DMS53 treated with DMSO at 0.1 percent for 48 hours (cell line): ENCODE results near the gene CHCHD6.

Experiments used
- DNase-seq: peaks from one replicate; lab custom pipeline; 2025; ENCODE audit not compliant: unreplicated experiment; lab: John Stamatoyannopoulos, UW

CHCHD6 gene

DNA sequence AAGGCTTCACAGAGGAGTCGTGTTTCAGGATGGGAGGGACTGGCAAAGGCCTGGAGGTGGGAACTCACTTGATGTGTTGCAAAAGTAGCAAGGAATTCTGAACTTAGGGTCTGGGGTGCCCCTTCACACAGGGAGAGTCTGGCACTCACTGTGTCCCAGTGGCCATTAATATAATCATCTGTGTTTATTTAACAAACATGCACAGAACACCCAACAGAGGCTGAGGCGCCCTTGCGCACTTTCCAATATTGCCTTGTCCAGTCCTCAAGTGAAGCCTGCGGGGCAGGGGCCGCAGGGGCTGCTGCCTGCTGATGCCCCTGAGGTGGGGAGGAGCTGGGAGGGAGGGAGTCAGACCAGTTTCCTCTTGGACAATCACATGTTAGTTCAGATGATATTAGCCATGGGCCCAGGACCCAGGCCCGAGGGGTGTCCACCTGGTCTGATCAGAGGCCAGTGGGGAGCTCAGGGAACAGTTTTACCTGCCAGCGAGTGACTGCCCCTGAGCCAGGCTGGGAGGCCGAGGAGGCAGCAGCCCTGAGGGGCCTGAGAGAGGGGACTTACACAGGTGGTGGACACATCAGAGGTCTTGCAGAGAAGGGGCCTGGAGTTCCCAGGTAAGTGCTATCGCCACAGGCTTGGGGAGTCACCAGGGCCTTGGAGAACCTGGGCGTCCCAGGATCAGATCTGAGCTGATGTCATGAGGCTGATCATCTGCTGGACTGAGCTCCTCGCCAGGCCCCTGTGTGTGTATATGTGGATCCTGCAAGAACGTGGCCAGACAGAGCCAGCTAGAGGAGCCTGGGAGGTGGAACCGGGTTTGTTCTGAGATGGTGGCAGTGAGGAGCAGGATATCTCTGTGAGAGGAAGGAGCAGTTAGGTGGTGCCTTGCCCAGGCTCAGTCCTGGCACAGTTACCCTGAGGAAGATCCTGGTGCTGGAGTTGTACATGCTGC lies 35.3 kb upstream of the CHCHD6 start:
- no peak for DNase-seq

DNA sequence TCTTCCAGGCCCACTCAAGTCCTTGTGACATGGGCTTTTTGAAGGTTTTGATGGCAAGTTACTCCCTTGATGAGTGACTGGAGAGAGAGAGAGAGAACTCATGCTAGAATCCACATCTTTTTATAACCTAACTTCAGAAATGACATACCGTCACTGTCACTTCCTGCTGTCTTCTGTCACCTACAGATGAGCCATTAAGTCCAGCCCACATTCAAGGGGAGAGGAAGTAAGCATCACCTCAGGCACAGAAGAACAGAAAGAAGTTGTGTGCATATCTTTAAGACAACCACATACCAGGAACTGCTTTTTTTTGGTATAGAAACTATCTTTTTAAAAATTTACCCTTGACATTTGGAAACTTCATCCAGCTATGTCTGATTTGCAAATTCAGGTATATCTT lies 32.5 kb upstream of the CHCHD6 start:
- DNase-seq, result no peak

GRCh38 chr3:126672340-126672739 lies 31.7 kb upstream of the CHCHD6 start:
- no peak for DNase-seq

GRCh38 chr3:126672741-126673140 lies 31.3 kb upstream of the CHCHD6 start:
- no peak for DNase-seq

- DNase-seq, result no peak
Measured at GRCh38 chr3:126676919-126677705, 26.9 kb upstream of the CHCHD6 start.

DNA sequence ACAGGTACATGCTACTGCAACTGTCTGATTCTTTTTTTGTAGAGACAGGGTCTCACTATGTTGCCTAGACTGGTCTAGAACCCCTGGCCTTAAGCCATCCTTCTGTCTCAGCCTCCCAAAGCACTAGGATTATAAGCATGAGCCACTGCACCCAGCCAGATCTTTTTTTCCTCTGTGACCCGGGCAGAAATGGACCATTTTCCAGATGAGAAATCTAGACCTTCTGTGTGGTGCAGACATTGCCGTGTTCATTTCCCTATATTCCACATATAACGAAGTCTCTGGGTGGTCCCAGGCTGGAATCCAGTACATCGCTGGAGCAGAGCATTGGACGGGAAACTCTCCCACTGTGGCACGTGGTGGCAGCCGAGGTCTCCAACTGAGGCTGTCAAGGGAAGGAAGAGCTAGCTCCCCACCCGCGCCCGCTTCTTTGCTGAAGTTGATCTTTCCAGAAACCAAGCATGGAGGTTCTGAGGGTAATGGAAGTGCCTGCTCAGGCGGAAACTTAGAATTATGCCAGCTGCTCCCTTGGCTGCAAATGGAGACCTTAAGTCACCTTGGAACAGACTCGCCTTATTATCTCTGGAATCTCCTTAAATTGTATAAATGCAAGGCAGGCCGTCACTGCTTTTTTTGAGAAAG lies 26.1 kb upstream of the CHCHD6 start:
- DNase-seq, result no peak

- peak; percentile 17 for DNase-seq
Measured at GRCh38 chr3:126678693-126679317, 25.2 kb upstream of the CHCHD6 start.

GRCh38 chr3:126679318-126679751 lies 24.7 kb upstream of the CHCHD6 start:
- DNase-seq, result peak; percentile 54

DNA sequence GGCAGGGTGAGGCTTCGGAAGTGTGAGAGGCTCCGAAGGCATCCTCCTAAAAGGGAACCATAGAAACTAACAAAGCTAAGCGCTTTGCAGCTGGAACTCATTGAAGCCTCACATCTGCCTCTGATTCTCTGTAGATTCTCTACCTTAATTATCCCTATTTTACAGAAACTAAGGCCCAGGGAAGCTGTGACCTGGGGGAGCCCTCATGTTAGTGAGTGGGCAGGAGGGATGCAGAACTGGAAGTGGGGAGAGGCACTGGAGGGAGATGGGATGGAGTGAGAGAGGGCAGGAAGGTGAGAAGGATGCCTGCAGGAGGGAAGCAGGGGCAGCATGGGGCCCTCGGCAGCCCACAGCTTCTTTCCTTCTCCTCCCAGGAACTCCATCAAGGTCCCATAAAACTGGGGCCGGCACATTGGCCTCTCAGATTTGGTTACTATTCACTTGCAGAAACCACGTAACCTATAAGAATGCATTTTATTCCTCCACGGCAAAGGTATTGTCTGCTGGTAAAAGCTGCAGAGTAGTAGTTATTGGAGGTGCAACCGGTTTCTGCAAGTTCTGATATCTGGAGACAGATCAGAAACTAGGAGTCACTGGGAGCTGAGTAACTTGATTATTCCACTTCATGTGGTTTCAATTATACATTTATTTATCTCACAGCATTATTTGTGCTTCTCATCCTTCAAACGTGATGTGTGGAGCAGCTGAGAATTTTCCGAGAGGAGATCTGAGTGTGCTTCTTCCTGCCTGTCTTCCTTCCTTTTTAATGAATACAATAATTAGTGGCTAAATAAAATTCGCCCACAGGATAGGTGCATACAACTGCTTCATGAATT lies 24.0 kb upstream of the CHCHD6 start:
- DNase-seq, result no peak

GRCh38 chr3:126680667-126681055 lies 23.4 kb upstream of the CHCHD6 start:
- no peak for DNase-seq

DNA sequence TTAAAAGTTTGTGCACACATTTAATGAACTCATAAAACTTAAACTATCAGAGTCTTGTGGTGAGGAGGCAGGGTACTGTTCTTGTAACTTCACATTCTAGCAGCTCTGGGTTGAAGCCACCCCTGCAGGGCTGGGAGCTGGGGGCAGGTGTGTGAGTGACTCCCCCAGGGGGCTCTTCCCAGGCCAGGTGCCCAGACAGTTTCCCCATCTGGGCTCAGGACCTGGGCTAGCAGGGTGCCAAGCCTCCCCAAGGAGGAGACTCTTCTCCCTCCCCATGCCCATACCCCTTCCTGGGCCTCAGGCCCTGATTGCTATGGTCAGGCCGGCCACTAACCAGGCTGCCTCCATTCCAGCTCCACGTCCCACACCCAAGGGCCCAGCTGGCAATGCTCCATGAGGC lies 22.0 kb upstream of the CHCHD6 start:
- DNase-seq, result no peak

DNA sequence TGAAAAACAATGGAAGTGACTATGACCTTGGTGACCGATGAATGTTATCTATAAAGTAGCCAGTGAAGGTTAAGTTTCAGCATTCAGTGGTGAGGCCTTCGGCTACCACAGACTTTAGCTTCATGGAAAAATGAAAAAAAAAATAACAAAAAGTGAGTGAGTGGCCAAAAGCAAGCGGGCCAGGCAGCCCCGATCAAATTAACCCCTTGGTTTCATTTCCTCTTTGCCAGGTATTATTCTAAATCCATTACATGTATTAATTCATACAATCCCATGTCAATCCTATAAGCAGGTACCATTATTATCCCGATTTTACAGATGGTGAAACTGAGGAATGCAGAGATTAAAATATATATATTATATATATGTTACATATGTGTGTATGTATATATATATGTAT lies 21.0 kb upstream of the CHCHD6 start:
- DNase-seq, result no peak

GRCh38 chr3:126684218-126684751 lies 19.8 kb upstream of the CHCHD6 start:
- peak; percentile 22 for DNase-seq

- no peak for DNase-seq
Measured at GRCh38 chr3:126685021-126685420, 19.0 kb upstream of the CHCHD6 start.

GRCh38 chr3:126685493-126685892 lies 18.5 kb upstream of the CHCHD6 start:
- DNase-seq, result no peak

DNA sequence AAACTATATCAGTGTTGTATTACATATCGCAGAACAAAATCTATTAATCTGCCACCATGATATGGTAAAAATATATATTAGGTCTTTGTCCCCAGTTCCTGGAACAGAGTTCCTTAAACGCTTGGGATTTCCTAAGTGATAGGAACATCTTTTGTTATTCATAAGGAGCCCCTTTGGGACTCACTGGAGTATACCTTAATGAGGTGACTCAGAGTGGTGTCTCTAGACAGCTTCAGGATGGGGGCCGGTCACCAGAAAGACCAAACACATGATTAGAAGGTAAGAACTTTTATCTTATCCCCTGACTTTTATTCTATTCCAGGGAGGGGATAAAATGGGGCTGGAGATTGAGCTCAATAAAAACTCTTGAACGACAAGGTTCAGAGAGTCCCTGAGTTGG lies 12.3 kb upstream of the CHCHD6 start:
- no peak for DNase-seq

DNA sequence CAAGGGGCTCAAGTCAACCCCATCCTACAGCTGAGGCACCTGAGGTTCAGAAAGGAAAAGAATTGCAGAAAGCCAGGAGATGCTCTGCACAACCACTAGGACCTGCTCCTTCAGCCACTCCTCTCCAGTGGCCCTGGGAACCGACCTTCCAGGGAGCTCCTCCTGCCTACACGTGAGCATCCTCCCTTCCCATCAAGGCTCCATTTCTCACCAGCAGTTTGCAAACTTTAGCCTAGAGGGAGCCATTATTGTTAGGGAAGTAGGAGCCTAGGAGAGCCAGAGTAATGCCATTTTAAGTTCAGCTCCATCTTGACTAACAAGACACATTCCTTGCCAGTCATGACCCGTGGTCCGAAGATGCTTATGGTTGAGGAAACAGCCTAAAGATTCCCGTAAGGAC lies 11.2 kb upstream of the CHCHD6 start:
- no peak for DNase-seq

- DNase-seq, result no peak
Measured at GRCh38 chr3:126693921-126694320, 10.1 kb upstream of the CHCHD6 start.

GRCh38 chr3:126696701-126697267 lies 7.3 kb upstream of the CHCHD6 start:
- DNase-seq, result no peak

- DNase-seq, result no peak
Measured at GRCh38 chr3:126699011-126699410, 5.0 kb upstream of the CHCHD6 start.
